WTC11 (cell line): ENCODE data around the gene LILRB3. TPM values are rescaled to one million over a fixed set of nuclear protein-coding genes. Genes with fewer than 3 reads are reported as not detected.

Experiments
- ATAC-seq: fragments of 200-7000 bp; cut with Tn5 transposase; 2 replicates; pipeline ENCODE4 v1.10.0; 2021; ENCODE audit warnings: mild to moderate bottlenecking, moderate library complexity
- CTCF ChIA-PET: fragments of 300-600 bp; sonication (Branson Sonifier 250); formaldehyde crosslinking; loops from one replicate; lab custom pipeline; 2021; ENCODE audit warnings: antibody characterized with exemption; lab: Charles Lee
- POLR2A ChIA-PET: fragments of 350-600 bp; sonication (Branson Sonifier 250); formaldehyde crosslinking; loops from one replicate; lab custom pipeline; 2021; ENCODE audit warnings: antibody characterized with exemption; lab: Charles Lee
- DNase-seq: peaks from one replicate; pipeline ENCODE4 v3.0.0; 2021; ENCODE audit warnings: low spot score
- H3K27ac Mint-ChIP-seq: 2 replicates; pipeline ENCODE4 v1.8.0; 2021; ENCODE audit warnings: mixed read lengths
- H3K27me3 Mint-ChIP-seq: 2 replicates; pipeline ENCODE4 v1.8.0; 2021; ENCODE audit warnings: low read depth, mild to moderate bottlenecking, moderate library complexity, mixed read lengths
- H3K36me3 Mint-ChIP-seq: 2 replicates; pipeline ENCODE4 v1.8.0; 2021; ENCODE audit warnings: mixed read lengths
- H3K4me1 Mint-ChIP-seq: 2 replicates; pipeline ENCODE4 v1.8.0; 2022; ENCODE audit warnings: mixed read lengths
- H3K4me3 Mint-ChIP-seq: 2 replicates; pipeline ENCODE4 v1.8.0; 2021; ENCODE audit warnings: mild to moderate bottlenecking, moderate library complexity, mixed read lengths
- H3K9me3 Mint-ChIP-seq: 2 replicates; pipeline ENCODE4 v1.8.0; 2021; ENCODE audit warnings: mixed read lengths
- CREB1 ChIP-seq: sonication (generic); formaldehyde crosslinking; IDR thresholded peaks from 2 replicates; pipeline ENCODE4 v1.8.0; 2023; ENCODE audit warnings: mild to moderate bottlenecking, missing genetic modification reagents
- EMX1 ChIP-seq: fragments of 250-450 bp; sonication (Bioruptor Pico); IDR thresholded peaks from 2 replicates; pipeline ENCODE4 v1.8.0; 2021; ENCODE audit warnings: mild to moderate bottlenecking
- ETV6 ChIP-seq: sonication (generic); formaldehyde crosslinking; IDR thresholded peaks from 2 replicates; pipeline ENCODE4 v1.8.1; 2022; ENCODE audit warnings: mild to moderate bottlenecking, missing genetic modification reagents
- FOXP4 ChIP-seq: sonication (generic); formaldehyde crosslinking; IDR thresholded peaks from 2 replicates; pipeline ENCODE4 v1.8.0; 2022; ENCODE audit warnings: mild to moderate bottlenecking, missing genetic modification reagents
- HMGXB4 ChIP-seq: sonication (generic); formaldehyde crosslinking; IDR thresholded peaks from 2 replicates; pipeline ENCODE4 v1.8.1; 2023; ENCODE audit warnings: mild to moderate bottlenecking, moderate library complexity, missing genetic modification reagents
- NFATC4 ChIP-seq: fragments of 250-450 bp; sonication (Bioruptor Pico); IDR thresholded peaks from 2 replicates; pipeline ENCODE4 v1.9.0; 2021; ENCODE audit warnings: mild to moderate bottlenecking
- NR2C2 ChIP-seq: sonication (generic); formaldehyde crosslinking; IDR thresholded peaks from 2 replicates; pipeline ENCODE4 v1.8.0; 2022; ENCODE audit warnings: mild to moderate bottlenecking, missing genetic modification reagents
- PRRX2 ChIP-seq: fragments of 250-450 bp; sonication (Bioruptor Pico); IDR thresholded peaks from 2 replicates; pipeline ENCODE4 v1.8.0; 2021; ENCODE audit warnings: mild to moderate bottlenecking
- RORB ChIP-seq: fragments of 250-450 bp; sonication (Bioruptor Pico); IDR thresholded peaks from 2 replicates; pipeline ENCODE4 v1.9.0; 2021; ENCODE audit warnings: mild to moderate bottlenecking
- SOX15 ChIP-seq: fragments of 250-450 bp; sonication (Bioruptor Pico); IDR thresholded peaks from 2 replicates; pipeline ENCODE4 v1.9.0; 2021; ENCODE audit warnings: mild to moderate bottlenecking
- SP1 ChIP-seq: sonication (generic); formaldehyde crosslinking; conservative IDR thresholded peaks from 2 replicates; pipeline ENCODE4 v1.8.1; 2022; ENCODE audit warnings: missing genetic modification reagents
- TEAD1 ChIP-seq: sonication (generic); formaldehyde crosslinking; IDR thresholded peaks from 2 replicates; pipeline ENCODE4 v1.8.0; 2022; ENCODE audit warnings: mild to moderate bottlenecking, missing genetic modification reagents
- ZBTB21 ChIP-seq: sonication (generic); formaldehyde crosslinking; IDR thresholded peaks from 2 replicates; pipeline ENCODE4 v1.8.1; 2023; ENCODE audit warnings: mild to moderate bottlenecking, missing genetic modification reagents, borderline replicate concordance
- ZMAT4 ChIP-seq: fragments of 250-450 bp; sonication (Bioruptor Pico); IDR thresholded peaks from 2 replicates; pipeline ENCODE4 v1.9.0; 2021; ENCODE audit warnings: mild to moderate bottlenecking
- ZNF317 ChIP-seq: sonication (generic); formaldehyde crosslinking; IDR thresholded peaks from 2 replicates; pipeline ENCODE4 v1.8.1; 2023; ENCODE audit warnings: low read depth, mild to moderate bottlenecking, moderate library complexity, missing genetic modification reagents, borderline replicate concordance
- ZNF423 ChIP-seq: fragments of 250-450 bp; sonication (Bioruptor Pico); IDR thresholded peaks from 2 replicates; pipeline ENCODE4 v2.1.2; 2022; ENCODE audit warnings: mild to moderate bottlenecking, moderate library complexity
- ZNF532 ChIP-seq: fragments of 250-450 bp; sonication (Bioruptor Pico); IDR thresholded peaks from 2 replicates; pipeline ENCODE4 v1.9.0; 2021; ENCODE audit warnings: mild to moderate bottlenecking, borderline replicate concordance
- total RNA-seq: library from RNA; stranded (reverse); gene quantifications from 3 replicates; pipeline ENCODE4 v1.2.3, GENCODE V29; 2021
- TF ChIP-seq, protein P1 (sequence below): fragments of 200-600 bp; IDR thresholded peaks from 2 replicates; pipeline ENCODE4 v1.8.0; 2022; ENCODE audit warnings: antibody characterized with exemption
- TF ChIP-seq, protein P2 (sequence below): sonication (generic); formaldehyde crosslinking; IDR thresholded peaks from 2 replicates; pipeline ENCODE4 v1.8.0; 2022; ENCODE audit warnings: mild to moderate bottlenecking, missing genetic modification reagents
- TF ChIP-seq, protein P3 (sequence below): sonication (generic); formaldehyde crosslinking; IDR thresholded peaks from 2 replicates; pipeline ENCODE4 v1.8.0; 2023; ENCODE audit warnings: mild to moderate bottlenecking, missing genetic modification reagents

Gene LILRB3
- total RNA-seq, 1 experiment from 2014 or later = not detected

DNA sequence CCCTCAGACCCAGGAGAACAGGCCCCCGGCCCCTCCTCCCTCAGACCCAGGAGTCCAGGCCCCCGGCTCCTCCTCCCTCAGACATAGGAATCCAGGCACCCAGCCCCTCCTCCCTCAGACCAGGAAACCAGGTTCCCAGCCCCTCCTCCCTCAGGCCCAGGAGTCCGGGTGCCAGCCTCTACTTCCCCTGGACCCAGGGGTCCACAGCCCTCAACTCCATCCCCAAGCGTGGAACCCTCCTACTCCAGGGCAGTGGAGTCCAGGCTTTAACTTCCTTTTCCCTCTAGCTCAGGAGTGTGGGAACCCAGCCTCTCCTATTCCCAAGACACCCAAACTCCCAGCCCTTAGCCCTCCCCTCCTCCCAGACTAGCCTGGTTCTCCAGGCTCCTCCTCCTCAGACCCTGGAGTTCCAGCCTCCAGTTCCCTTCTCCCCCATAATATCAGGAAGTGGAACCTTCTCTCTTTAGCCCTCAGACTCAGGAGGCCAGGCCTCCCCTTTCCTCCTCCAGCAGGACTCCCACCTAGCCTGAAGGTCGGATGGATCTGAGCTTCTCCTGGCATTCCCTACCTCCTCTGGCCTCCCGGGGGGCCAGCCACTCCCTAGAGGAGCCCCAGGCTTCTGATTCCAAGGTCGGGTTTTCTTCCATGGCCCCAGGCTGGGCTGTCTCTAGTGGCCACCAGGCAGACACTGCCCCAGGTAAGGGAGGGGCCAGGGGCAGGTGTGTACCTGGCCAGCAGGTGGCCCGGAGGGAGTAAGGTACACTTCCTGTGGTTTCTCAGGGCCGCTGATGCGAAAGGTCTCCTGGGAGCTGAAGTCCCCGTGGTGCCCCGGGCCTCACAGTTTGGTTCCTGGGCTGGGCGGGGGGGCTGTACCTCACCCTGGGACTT is 50.1 kb downstream of the LILRB3 start, which contains the start of gene TMC4:
Gene TMC4, minus strand, starts transcription at position 690 of the 888 bp plus-strand sequence. Its CDS starts 43 bp downstream, at position 647.
- H3K4me3 Mint-ChIP-seq = peak within 1 kb of the TSS; percentile 82
- ATAC-seq = peak; percentile 90
- peak within 1 kb of the TSS; percentile 89 for H3K27ac Mint-ChIP-seq
- ChIA-PET POLR2A (interaction anchor here (0.8 to 1.6 kb wide), 6 partner anchors 8 to 77 kb away, joined by 3 to 9 read pairs (median 4); partner anchors contain the start of genes MBOAT7, PRPF31, TFPT and TSEN34), CTCF (interaction anchor here (0.6 to 2.2 kb wide), 18 partner anchors 8 to 453 kb away, joined by 3 to 31 read pairs (median 4); partner anchors contain the start of genes CNOT3, LILRA6, MBOAT7 and PRPF31)
- peaks cover 13% of the 10 kb centered on the region for H3K4me1 Mint-ChIP-seq
- H3K27me3 Mint-ChIP-seq = no peaks in the 10 kb centered on the region
- H3K9me3 Mint-ChIP-seq = no peaks in the 10 kb centered on the region
- H3K36me3 Mint-ChIP-seq = 0 out of 2 replicates have a peak, but pooled peaks cover 7% of the 10 kb centered on the region
- DNase-seq = peak; percentile 88
- 0 out of 2 replicates have a peak, but pooled peaks have one; percentile 68 for TF ChIP-seq ETV6 (CRISPR knock-in tag)
- TF ChIP-seq EMX1 (CRISPR knock-in tag) = peak; percentile 50; the same call in 1 of the 2 replicates
- TF ChIP-seq CREB1 (CRISPR knock-in tag) = no peak
- TF ChIP-seq TEAD1 (CRISPR knock-in tag) = 0 out of 2 replicates have a peak, but pooled peaks have one; percentile 33
- 0 out of 2 replicates have a peak, but pooled peaks have one; percentile 40 for TF ChIP-seq ZMAT4 (CRISPR knock-in tag)
- TF ChIP-seq SP1 (CRISPR knock-in tag) = 0 out of 2 replicates have a peak, but pooled peaks have one; percentile 35
- 0 out of 2 replicates have a peak, but pooled peaks have one; percentile 32 for TF ChIP-seq ZNF317 (CRISPR knock-in tag)
- no peak for TF ChIP-seq RORB (CRISPR knock-in tag)
- TF ChIP-seq PRRX2 = peak; percentile 18; the same call in 1 of the 2 replicates
- TF ChIP-seq HMGXB4 = no peak
- TF ChIP-seq FOXP4 (CRISPR knock-in tag) = 0 out of 2 replicates have a peak, but pooled peaks have one; percentile 65
- TF ChIP-seq, protein P1, sequence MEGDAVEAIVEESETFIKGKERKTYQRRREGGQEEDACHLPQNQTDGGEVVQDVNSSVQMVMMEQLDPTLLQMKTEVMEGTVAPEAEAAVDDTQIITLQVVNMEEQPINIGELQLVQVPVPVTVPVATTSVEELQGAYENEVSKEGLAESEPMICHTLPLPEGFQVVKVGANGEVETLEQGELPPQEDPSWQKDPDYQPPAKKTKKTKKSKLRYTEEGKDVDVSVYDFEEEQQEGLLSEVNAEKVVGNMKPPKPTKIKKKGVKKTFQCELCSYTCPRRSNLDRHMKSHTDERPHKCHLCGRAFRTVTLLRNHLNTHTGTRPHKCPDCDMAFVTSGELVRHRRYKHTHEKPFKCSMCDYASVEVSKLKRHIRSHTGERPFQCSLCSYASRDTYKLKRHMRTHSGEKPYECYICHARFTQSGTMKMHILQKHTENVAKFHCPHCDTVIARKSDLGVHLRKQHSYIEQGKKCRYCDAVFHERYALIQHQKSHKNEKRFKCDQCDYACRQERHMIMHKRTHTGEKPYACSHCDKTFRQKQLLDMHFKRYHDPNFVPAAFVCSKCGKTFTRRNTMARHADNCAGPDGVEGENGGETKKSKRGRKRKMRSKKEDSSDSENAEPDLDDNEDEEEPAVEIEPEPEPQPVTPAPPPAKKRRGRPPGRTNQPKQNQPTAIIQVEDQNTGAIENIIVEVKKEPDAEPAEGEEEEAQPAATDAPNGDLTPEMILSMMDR = 0 out of 2 replicates have a peak, but pooled peaks have one; percentile 12
- peak; percentile 35; the same call in 1 of the 2 replicates for TF ChIP-seq ZNF532 (CRISPR knock-in tag)
- TF ChIP-seq, protein P2, sequence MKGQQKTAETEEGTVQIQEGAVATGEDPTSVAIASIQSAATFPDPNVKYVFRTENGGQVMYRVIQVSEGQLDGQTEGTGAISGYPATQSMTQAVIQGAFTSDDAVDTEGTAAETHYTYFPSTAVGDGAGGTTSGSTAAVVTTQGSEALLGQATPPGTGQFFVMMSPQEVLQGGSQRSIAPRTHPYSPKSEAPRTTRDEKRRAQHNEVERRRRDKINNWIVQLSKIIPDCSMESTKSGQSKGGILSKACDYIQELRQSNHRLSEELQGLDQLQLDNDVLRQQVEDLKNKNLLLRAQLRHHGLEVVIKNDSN (CRISPR knock-in tag) = peak; percentile 10; the same call in 1 of the 2 replicates
- peak; percentile 52; the same call in 1 of the 2 replicates for TF ChIP-seq ZBTB21 (CRISPR knock-in tag)
- peak; percentile 86 for TF ChIP-seq ZNF423 (CRISPR knock-in tag)
- no peak for TF ChIP-seq NR2C2 (CRISPR knock-in tag)
- TF ChIP-seq, protein P3, sequence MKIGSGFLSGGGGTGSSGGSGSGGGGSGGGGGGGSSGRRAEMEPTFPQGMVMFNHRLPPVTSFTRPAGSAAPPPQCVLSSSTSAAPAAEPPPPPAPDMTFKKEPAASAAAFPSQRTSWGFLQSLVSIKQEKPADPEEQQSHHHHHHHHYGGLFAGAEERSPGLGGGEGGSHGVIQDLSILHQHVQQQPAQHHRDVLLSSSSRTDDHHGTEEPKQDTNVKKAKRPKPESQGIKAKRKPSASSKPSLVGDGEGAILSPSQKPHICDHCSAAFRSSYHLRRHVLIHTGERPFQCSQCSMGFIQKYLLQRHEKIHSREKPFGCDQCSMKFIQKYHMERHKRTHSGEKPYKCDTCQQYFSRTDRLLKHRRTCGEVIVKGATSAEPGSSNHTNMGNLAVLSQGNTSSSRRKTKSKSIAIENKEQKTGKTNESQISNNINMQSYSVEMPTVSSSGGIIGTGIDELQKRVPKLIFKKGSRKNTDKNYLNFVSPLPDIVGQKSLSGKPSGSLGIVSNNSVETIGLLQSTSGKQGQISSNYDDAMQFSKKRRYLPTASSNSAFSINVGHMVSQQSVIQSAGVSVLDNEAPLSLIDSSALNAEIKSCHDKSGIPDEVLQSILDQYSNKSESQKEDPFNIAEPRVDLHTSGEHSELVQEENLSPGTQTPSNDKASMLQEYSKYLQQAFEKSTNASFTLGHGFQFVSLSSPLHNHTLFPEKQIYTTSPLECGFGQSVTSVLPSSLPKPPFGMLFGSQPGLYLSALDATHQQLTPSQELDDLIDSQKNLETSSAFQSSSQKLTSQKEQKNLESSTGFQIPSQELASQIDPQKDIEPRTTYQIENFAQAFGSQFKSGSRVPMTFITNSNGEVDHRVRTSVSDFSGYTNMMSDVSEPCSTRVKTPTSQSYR (CRISPR knock-in tag) = no peak
- TF ChIP-seq NFATC4 (CRISPR knock-in tag) = 0 out of 2 replicates have a peak, but pooled peaks have one; percentile 10
- no peak for TF ChIP-seq SOX15
